Stimulated activated CD8-positive, alpha-beta memory T cell treated with anti-CD3 and anti-CD28 coated beads, Interleukin-12 subunit alpha, Interleukin-12 subunit beta, amount 100 ng/mL, for 24 hours (primary cell): ENCODE results near the gene PAAF1.

Experiments used
- DNase-seq: peaks from one replicate; pipeline ENCODE4 v3.0.0-alpha.2; 2020; ENCODE audit errors: extremely low read depth

PAAF1 gene

GRCh38 chr11:73946798-73947458, 70.1 kb downstream of the PAAF1 start:
- DNase-seq: no peak

- DNase-seq: no peak
These were observed 72.4 kb downstream of the PAAF1 start for GRCh38 chr11:73949246-73949645.

- no peak for DNase-seq
These were observed 73.1 kb downstream of the PAAF1 start for GRCh38 chr11:73949912-73950311.

- no peak for DNase-seq
These were observed 74.3 kb downstream of the PAAF1 start, which contains the start of gene DNAJB13 for GRCh38 chr11:73950869-73951710. TSS of gene DNAJB13 (plus strand) at chr11:73951026. CDS start at chr11:73951070, 44 bp downstream.

GRCh38 chr11:73951797-73952196, 75.0 kb downstream of the PAAF1 start:
- no peak for DNase-seq

GRCh38 chr11:73956876-73957653, 80.3 kb downstream of the PAAF1 start:
- DNase-seq: no peak

GRCh38 chr11:73957654-73958361, 81.0 kb downstream of the PAAF1 start:
- DNase-seq: no peak

- DNase-seq: no peak
These were observed 81.8 kb downstream of the PAAF1 start for GRCh38 chr11:73958521-73959141.

GRCh38 chr11:73961321-73961720, 84.5 kb downstream of the PAAF1 start:
- DNase-seq: no peak

GRCh38 chr11:73962101-73962705, 85.4 kb downstream of the PAAF1 start:
- no peak for DNase-seq

- no peak for DNase-seq
These were observed 87.1 kb downstream of the PAAF1 start for GRCh38 chr11:73963861-73964260.

GRCh38 chr11:73965076-73965763, 88.4 kb downstream of the PAAF1 start:
- DNase-seq: no peak

- DNase-seq: no peak
These were observed 88.9 kb downstream of the PAAF1 start for GRCh38 chr11:73965764-73966121.

GRCh38 chr11:73968356-73968966, 91.7 kb downstream of the PAAF1 start:
- no peak for DNase-seq

GRCh38 chr11:73969091-73969490, 92.3 kb downstream of the PAAF1 start:
- no peak for DNase-seq

- DNase-seq: no peak
These were observed 93.4 kb downstream of the PAAF1 start for GRCh38 chr11:73969991-73970800.

GRCh38 chr11:73971175-73971719, 94.4 kb downstream of the PAAF1 start:
- no peak for DNase-seq

- DNase-seq: no peak
These were observed 95.4 kb downstream of the PAAF1 start for GRCh38 chr11:73972187-73972586.
